ENCODE data around the gene SYCE1L. TPM values are rescaled to one million over a fixed set of nuclear protein-coding genes. Genes with fewer than 3 reads are reported as not detected.

Gene SYCE1L
- total RNA-seq (2022; extraction: Qiagen RNA extraction): 3.6 to 12.7 TPM (median 7.9 TPM) in 5 replicates

GRCh38 chr16:77199211-77199610, at the start of gene SYCE1L:
TSS of gene SYCE1L (plus strand) at chr16:77199408. CDS start at chr16:77199452, 44 bp downstream.

DNA sequence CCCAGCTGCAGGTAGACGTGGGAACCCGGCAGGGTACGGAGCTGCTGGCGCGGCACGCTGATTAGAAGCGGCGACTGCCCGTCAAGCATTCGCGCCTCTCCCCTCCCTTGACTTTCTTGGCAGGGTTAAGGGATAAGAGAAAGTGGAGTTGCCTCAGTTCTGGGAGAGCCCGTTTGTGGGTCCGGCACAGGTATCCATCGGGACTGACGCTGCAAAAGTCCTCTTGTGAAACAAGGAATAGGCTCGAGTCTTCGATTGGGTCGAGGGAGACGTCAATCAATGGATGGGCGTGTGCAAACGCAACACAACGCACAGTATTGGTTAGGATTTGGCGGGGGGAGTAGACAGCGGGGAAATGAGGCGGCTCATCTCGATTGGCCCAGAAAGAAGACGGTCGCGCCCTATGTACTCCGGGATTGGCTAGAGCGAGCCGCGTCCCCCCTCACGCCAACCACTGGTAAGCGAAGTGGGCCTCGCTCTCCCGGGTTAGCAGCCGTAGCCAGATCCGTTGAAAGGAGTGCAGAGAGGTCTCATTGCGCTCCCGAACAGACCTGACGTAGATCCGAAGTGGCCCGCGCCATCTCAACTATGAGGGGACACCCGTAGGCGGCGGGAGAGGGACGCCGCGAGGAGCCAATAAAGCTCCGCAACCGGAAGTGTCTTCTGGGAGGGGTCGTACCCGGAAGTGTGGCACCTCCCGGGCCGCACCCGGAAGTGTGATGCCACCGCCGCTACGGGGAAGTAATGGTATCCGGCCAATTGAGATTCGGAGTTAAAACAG, 8.5 kb upstream of the SYCE1L start, which contains the start of gene MON1B:
MON1B (plus strand) TSS at position 713 of the 781 bp plus-strand sequence. CDS start 296 bp downstream, outside the sequence.

Other genes starting within 250 kb of the SYCE1L start
- gene MON1B, start 8.2 kb upstream of the SYCE1L start, total RNA-seq (2022; extraction: Qiagen RNA extraction): 22.5 to 38.9 TPM (median 34.1 TPM) in 5 replicates
- 0.06 TPM in 1 of 5 replicates, not detected in the others for gene ADAMTS18, start 235.6 kb downstream of the SYCE1L start, total RNA-seq (2022; extraction: Qiagen RNA extraction)